Measurements from ENCODE around the gene NANOS2. TPM values are rescaled to one million over a fixed set of nuclear protein-coding genes. Genes with fewer than 3 reads are reported as not detected.
A peak's percentile ranks its signal among the peaks of the same experiment; 100 is the strongest.

Gene NANOS2
- total and polyA plus RNA-seq, 10 donors, result not detected

- intact Hi-C loops (cut with DNase I; ENCODE audit: low total_unique reads), result no loop called here
- no peak for DNase-seq
- H3K9me3 ChIP-seq, result no peaks in the 10 kb centered on the region
- H3K27me3 ChIP-seq (replicated peaks in 1 of 7), result peaks cover 0 to 83% (median 6%) of the 10 kb centered on the region in 7 donors
- H3K4me3 ChIP-seq, result no peak overlapping the region
- no peak overlapping the region for H3K27ac ChIP-seq
- H3K4me1 ChIP-seq, result peaks cover 0 to 29% (median 6%) of the 10 kb centered on the region in 6 donors
- TF ChIP-seq POLR2AphosphoS5 (IDR thresholded peaks at IDR 0.05), result no peak
- TF ChIP-seq, protein P1, sequence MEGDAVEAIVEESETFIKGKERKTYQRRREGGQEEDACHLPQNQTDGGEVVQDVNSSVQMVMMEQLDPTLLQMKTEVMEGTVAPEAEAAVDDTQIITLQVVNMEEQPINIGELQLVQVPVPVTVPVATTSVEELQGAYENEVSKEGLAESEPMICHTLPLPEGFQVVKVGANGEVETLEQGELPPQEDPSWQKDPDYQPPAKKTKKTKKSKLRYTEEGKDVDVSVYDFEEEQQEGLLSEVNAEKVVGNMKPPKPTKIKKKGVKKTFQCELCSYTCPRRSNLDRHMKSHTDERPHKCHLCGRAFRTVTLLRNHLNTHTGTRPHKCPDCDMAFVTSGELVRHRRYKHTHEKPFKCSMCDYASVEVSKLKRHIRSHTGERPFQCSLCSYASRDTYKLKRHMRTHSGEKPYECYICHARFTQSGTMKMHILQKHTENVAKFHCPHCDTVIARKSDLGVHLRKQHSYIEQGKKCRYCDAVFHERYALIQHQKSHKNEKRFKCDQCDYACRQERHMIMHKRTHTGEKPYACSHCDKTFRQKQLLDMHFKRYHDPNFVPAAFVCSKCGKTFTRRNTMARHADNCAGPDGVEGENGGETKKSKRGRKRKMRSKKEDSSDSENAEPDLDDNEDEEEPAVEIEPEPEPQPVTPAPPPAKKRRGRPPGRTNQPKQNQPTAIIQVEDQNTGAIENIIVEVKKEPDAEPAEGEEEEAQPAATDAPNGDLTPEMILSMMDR (IDR thresholded peaks at IDR 0.05 in 8 of 11, conservative IDR thresholded peaks at IDR 0.05 in 3 of 11), result no peak
- TF ChIP-seq POLR2A (IDR thresholded peaks at IDR 0.05), result no peak
- WGBS, 5 donors, result 77 to 79% (median 77%) methylated on average over 8 of the region's 8 CpGs
- no peaks in the 10 kb centered on the region for H3K36me3 ChIP-seq
Measured at GRCh38 chr19:45959517-45960025, 45.0 kb upstream of the NANOS2 start.

GRCh38 chr19:45958769-45959516 lies 44.4 kb upstream of the NANOS2 start:
- H3K9me3 ChIP-seq, result peaks cover 0 to 1% (median 0%) of the 10 kb centered on the region in 8 donors
- no peak overlapping the region for H3K4me3 ChIP-seq
- no peak overlapping the region for H3K27ac ChIP-seq
- intact Hi-C loops (cut with DNase I; ENCODE audit: low total_unique reads), result no loop called here
- H3K4me1 ChIP-seq, result peaks cover 0 to 29% (median 6%) of the 10 kb centered on the region in 6 donors
- H3K27me3 ChIP-seq (replicated peaks in 1 of 7), result peaks cover 0 to 90% (median 6%) of the 10 kb centered on the region in 7 donors
- TF ChIP-seq, protein P1 (IDR thresholded peaks at IDR 0.05 in 8 of 11, conservative IDR thresholded peaks at IDR 0.05 in 3 of 11), result no peak
- TF ChIP-seq POLR2AphosphoS5 (IDR thresholded peaks at IDR 0.05), result peak in 2 of 3 donors; percentile 34 to 42
- 61 to 70% (median 62%) methylated on average over 12 of the region's 12 CpGs for WGBS, 5 donors
- no peak for DNase-seq
- H3K36me3 ChIP-seq, result no peaks in the 10 kb centered on the region

DNA sequence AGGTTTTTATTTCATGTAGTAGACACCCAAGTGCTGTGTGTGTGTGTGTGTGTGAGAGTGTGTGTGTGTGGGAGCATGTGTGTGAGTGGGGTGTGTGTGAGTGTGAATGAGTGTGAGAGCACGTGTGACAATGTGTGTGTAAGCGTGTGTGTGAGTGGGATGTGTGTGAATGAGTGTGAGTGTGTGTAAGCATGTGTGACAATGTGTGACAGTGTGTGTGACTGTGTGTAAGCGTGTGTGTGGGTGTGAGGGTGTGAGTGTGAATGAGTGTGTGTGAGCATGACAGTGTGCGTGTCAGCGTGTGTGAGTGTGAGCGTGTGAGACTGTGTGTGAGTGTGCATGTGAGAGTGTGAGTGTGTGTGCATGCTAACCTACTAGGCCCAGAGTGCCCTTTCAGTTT lies 43.7 kb upstream of the NANOS2 start:
- intact Hi-C loops (cut with DNase I; ENCODE audit: low total_unique reads), result no loop called here
- H3K9me3 ChIP-seq, result peaks cover 0 to 8% (median 0%) of the 10 kb centered on the region in 8 donors
- whole genome bisulfite sequencing, 5 donors, result 72 to 96% (median 91%) methylated on average over 6 of the region's 6 CpGs
- H3K4me3 ChIP-seq, result no peak overlapping the region
- DNase-seq, result no peak
- no peak overlapping the region for H3K27ac ChIP-seq
- TF ChIP-seq POLR2A (IDR thresholded peaks at IDR 0.05), result no peak
- TF ChIP-seq, protein P1 (IDR thresholded peaks at IDR 0.05 in 8 of 11, conservative IDR thresholded peaks at IDR 0.05 in 3 of 11), result no peak
- TF ChIP-seq POLR2AphosphoS5 (IDR thresholded peaks at IDR 0.05), result no peak
- no peaks in the 10 kb centered on the region for H3K36me3 ChIP-seq
- peaks cover 0 to 92% (median 6%) of the 10 kb centered on the region in 7 donors for H3K27me3 ChIP-seq (replicated peaks in 1 of 7)
- peaks cover 0 to 29% (median 6%) of the 10 kb centered on the region in 6 donors for H3K4me1 ChIP-seq

DNA sequence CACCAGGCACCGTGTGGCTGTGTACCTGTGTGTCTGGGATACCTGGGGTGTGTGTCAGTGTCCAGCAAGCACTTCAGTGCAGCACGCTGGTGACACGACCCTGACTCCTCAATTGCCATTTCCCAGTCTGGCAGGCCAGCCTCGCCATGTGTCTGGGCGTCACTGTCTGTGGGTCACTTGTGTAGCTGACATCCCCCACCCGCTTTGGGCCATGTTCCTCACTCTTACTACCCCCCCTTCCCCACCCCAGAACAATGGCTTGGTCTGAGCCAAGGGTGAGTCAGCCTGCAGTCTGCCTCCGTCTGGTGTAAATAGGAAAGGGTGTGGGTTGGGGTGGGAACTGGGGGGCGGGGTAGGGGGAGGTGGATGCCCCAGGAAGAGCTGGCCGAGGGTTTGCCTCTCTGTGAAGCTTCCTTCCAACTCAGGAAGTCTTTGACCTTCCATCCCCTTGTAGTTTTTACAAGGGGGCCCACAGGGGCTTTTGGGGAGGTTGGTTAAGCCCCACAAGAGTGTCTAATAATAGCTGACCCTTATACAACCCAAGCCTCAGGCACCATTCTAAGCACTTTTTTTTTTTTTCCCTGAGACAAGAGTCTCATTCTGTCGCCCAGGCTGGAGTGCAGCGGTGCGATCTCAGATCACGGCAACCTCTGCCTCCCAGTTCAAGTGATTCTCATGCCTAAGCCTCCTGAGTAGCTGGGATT lies 41.5 kb upstream of the NANOS2 start:
- Histone ChIP-seq H3K4me1 (peaks cover 0 to 39% (median 16%) of the 10 kb centered on the region in 6 donors), H3K4me3 (no peak overlapping the region), H3K36me3 (no peaks in the 10 kb centered on the region), H3K9me3 (peaks cover 0 to 13% (median 0%) of the 10 kb centered on the region in 8 donors), H3K27ac (peak overlapping the region in 5 of 8 donors; percentile 31 to 51 (median 47)), H3K27me3 (replicated peaks in 1 of 7) (peaks cover 0 to 94% (median 6%) of the 10 kb centered on the region in 7 donors)
- intact Hi-C loops (cut with DNase I; ENCODE audit: low total_unique reads), result no loop called here
- DNase-seq, result peak; percentile 84
- WGBS, 5 donors, result 18 to 33% (median 30%) methylated on average over 13 of the region's 13 CpGs
- TF ChIP-seq POLR2A (IDR thresholded peaks at IDR 0.05), result no peak
- peak; percentile 46 to 75 (median 67) for TF ChIP-seq POLR2AphosphoS5 (IDR thresholded peaks at IDR 0.05)

All from spleen (tissue), 11 donors.